Breast epithelium (tissue), 4 donors: ENCODE measurements around the gene HMGA1. TPM values are rescaled to one million over a fixed set of nuclear protein-coding genes. Genes with fewer than 3 reads are reported as not detected.
"Not testable (repeated sequence)": the region's sequence is repeated elsewhere in the genome, so short reads cannot be mapped to it uniquely, and the experiment has no call there.

Experiments
- DNase-seq, 2 donors: peaks; one replicate each; pipeline ENCODE4 v3.0.0-alpha.2; 2019; ENCODE audit warnings: low spot score in 2 of 2
- H3K27ac ChIP-seq, 2 donors: fragments of 200-600 bp; sonication (generic) in 1 of 2; one replicate each; pipeline ENCODE4 v1.5.1; 2016 to 2019; ENCODE audit warnings: mild to moderate bottlenecking in 1 of 2
- H3K27me3 ChIP-seq, 2 donors: fragments of 200-600 bp; sonication (generic) in 1 of 2; one replicate each; pipeline versions ENCODE4 v1.5.1 to v1.6.0; 2017 to 2019; ENCODE audit warnings: control low read depth in 1 of 2, mild to moderate bottlenecking in 1 of 2
- H3K36me3 ChIP-seq: fragments of 200-600 bp; one replicate; pipeline ENCODE4 v1.5.1; 2019
- H3K4me1 ChIP-seq, 2 donors: fragments of 200-600 bp; sonication (generic); one replicate each; pipeline ENCODE4 v1.5.1; 2016 to 2019; ENCODE audit warnings: control low read depth in 1 of 2
- H3K4me3 ChIP-seq, 3 donors: fragments of 200-600 bp; sonication (generic); 1 replicate in 2 of 3; 2 replicates in 1 of 3; pipeline ENCODE4 v1.5.1; 2016 to 2019; ENCODE audit warnings: mild to moderate bottlenecking in 3 of 3, moderate library complexity in 2 of 3
- H3K9me3 ChIP-seq, 2 donors: fragments of 200-600 bp; sonication (generic) in 1 of 2; one replicate each; pipeline ENCODE4 v1.5.1; 2016 to 2019; ENCODE audit warnings: control low read depth in 1 of 2
- CTCF ChIP-seq, 3 donors: fragments of 450-650 bp; IDR thresholded peaks; one replicate each; pipeline ENCODE4 v1.5.1; 2016 to 2017; ENCODE audit warnings: antibody characterized with exemption in 3 of 3, mild to moderate bottlenecking in 3 of 3, moderate library complexity in 3 of 3
- POLR2A ChIP-seq: fragments of 450-650 bp; IDR thresholded peaks from one replicate; pipeline ENCODE4 v1.6.1; 2016; ENCODE audit warnings: antibody characterized with exemption, mild to moderate bottlenecking, moderate library complexity
- POLR2AphosphoS5 ChIP-seq, 3 donors: sonication (generic); formaldehyde crosslinking; IDR thresholded peaks; one replicate each; pipeline ENCODE4 v1.6.1; 2017; ENCODE audit warnings: antibody characterized with exemption in 3 of 3
- intact Hi-C: fragments of 100-400 bp; cut with DNase I; formaldehyde crosslinking; loops from one replicate; pipeline ENCODE4 v1.15.1; 2023; ENCODE audit warnings: low total_unique reads
- total RNA-seq, 3 donors: library from RNA; depleted of rRNA; stranded (reverse); fragments of >200 nt; gene quantifications; one replicate each; pipeline ENCODE4 v1.1.0, GENCODE V29; 2016

The HMGA1 gene
- total RNA-seq, 3 donors from 2014 or later = 10.9 to 20.9 (median 12.8) TPM

GRCh38 chr6:34240329-34241248 is 3.9 kb downstream of the HMGA1 start:
- no peak overlapping the region for H3K27ac ChIP-seq
- H3K36me3 ChIP-seq = no peaks in the 10 kb centered on the region
- no peak for TF ChIP-seq POLR2A
- TF ChIP-seq CTCF (IDR thresholded peaks at IDR 0.05) = no peak
- no peak for TF ChIP-seq POLR2AphosphoS5 (IDR thresholded peaks at IDR 0.05)
- no peak overlapping the region for H3K4me3 ChIP-seq
- H3K27me3 ChIP-seq = no peaks in the 10 kb centered on the region
- H3K4me1 ChIP-seq = peaks cover 5 to 8% of the 10 kb centered on the region in 2 donors
- peak in 1 of 2 donors; percentile 43 for DNase-seq
- intact Hi-C loops = no loop called here
- H3K9me3 ChIP-seq = no peaks in the 10 kb centered on the region

GRCh38 chr6:34241351-34242215 is 4.9 kb downstream of the HMGA1 start:
- no peak for TF ChIP-seq POLR2AphosphoS5 (IDR thresholded peaks at IDR 0.05)
- Histone ChIP-seq H3K36me3 (no peaks in the 10 kb centered on the region), H3K27me3 (no peaks in the 10 kb centered on the region), H3K9me3 (no peaks in the 10 kb centered on the region), H3K27ac (no peak overlapping the region), H3K4me3 (no peak overlapping the region), H3K4me1 (peaks cover 5 to 8% of the 10 kb centered on the region in 2 donors)
- DNase-seq = peak in 1 of 2 donors; percentile 46
- intact Hi-C loops = no loop called here

GRCh38 chr6:34242252-34243130 is 5.8 kb downstream of the HMGA1 start:
- no peak overlapping the region for H3K27ac ChIP-seq
- no peaks in the 10 kb centered on the region for H3K36me3 ChIP-seq
- H3K4me1 ChIP-seq = peaks cover 5 to 8% of the 10 kb centered on the region in 2 donors
- no peak overlapping the region for H3K4me3 ChIP-seq
- no peaks in the 10 kb centered on the region for H3K27me3 ChIP-seq
- H3K9me3 ChIP-seq = no peaks in the 10 kb centered on the region
- DNase-seq = peak in 1 of 2 donors; percentile 36
- TF ChIP-seq CTCF (IDR thresholded peaks at IDR 0.05) (no peak), POLR2AphosphoS5 (IDR thresholded peaks at IDR 0.05) (no peak), POLR2A (no peak)
- intact Hi-C loops = no loop called here

- DNase-seq = peak in 1 of 2 donors; percentile 37
- intact Hi-C loops = no loop called here
- peak overlapping the region; percentile 37 to 83 for H3K27ac ChIP-seq
- no peak for TF ChIP-seq POLR2AphosphoS5 (IDR thresholded peaks at IDR 0.05)
- no peaks in the 10 kb centered on the region for H3K9me3 ChIP-seq
- H3K4me1 ChIP-seq = peaks cover 5 to 15% of the 10 kb centered on the region in 2 donors
- H3K36me3 ChIP-seq = no peaks in the 10 kb centered on the region
- H3K27me3 ChIP-seq = no peaks in the 10 kb centered on the region
- H3K4me3 ChIP-seq = no peak overlapping the region
Measured at GRCh38 chr6:34243131-34243771, 6.6 kb downstream of the HMGA1 start.

GRCh38 chr6:34243901-34244884 is 7.5 kb downstream of the HMGA1 start:
- Histone ChIP-seq H3K27ac (peak overlapping the region; percentile 37 to 83), H3K27me3 (no peaks in the 10 kb centered on the region), H3K4me3 (peak overlapping the region in 1 of 3 donors; percentile 46), H3K9me3 (no peaks in the 10 kb centered on the region), H3K4me1 (peaks cover 5 to 15% of the 10 kb centered on the region in 2 donors), H3K36me3 (no peaks in the 10 kb centered on the region)
- TF ChIP-seq POLR2AphosphoS5 (IDR thresholded peaks at IDR 0.05) (peak in 1 of 3 donors; percentile 11), POLR2A (no peak)
- intact Hi-C loops = no loop called here
- DNase-seq = peak in 1 of 2 donors; percentile 56

- peak in 1 of 2 donors; percentile 22 for DNase-seq
- H3K36me3 ChIP-seq, H3K27me3 ChIP-seq, H3K9me3 ChIP-seq, intact Hi-C loops, H3K4me3 ChIP-seq: not testable (repeated sequence)
- peaks cover 5 to 15% of the 10 kb centered on the region in 2 donors for H3K4me1 ChIP-seq
- peak overlapping the region; percentile 37 to 83 for H3K27ac ChIP-seq
Measured at GRCh38 chr6:34245032-34245760, 8.5 kb downstream of the HMGA1 start.

- intact Hi-C loops, H3K4me3 ChIP-seq: not testable (repeated sequence)
- H3K4me1 ChIP-seq = peaks cover 5 to 15% of the 10 kb centered on the region in 2 donors
Measured at GRCh38 chr6:34245761-34246140, 9.1 kb downstream of the HMGA1 start.

More at GRCh38 chr6:34245761-34246140, 9.1 kb downstream of the HMGA1 start:
- not testable (repeated sequence) for H3K27ac ChIP-seq, H3K27me3 ChIP-seq, H3K36me3 ChIP-seq, DNase-seq, H3K9me3 ChIP-seq
